Upper lobe of left lung (tissue), 6 donors: ENCODE results near the gene HSPA9. TPM values are rescaled to one million over a fixed set of nuclear protein-coding genes. Genes with fewer than 3 reads are reported as not detected.

ENCODE experiments used
- ATAC-seq, 2 donors: fragments of 200-7000 bp; cut with Tn5 transposase; one replicate each; pipeline ENCODE4 v1.9.1; 2022; ENCODE audit warnings: mild to moderate bottlenecking in 2 of 2, moderate library complexity in 2 of 2; ENCODE audit not compliant: low FRiP score in 2 of 2
- DNase-seq, 2 donors: peaks; one replicate each; pipeline ENCODE4 v3.0.0-alpha.2; 2019 to 2020
- H3K27ac ChIP-seq, 4 donors: fragments of 200-600 bp; sonication (generic); one replicate each; pipeline ENCODE4 v1.5.1; 2016 to 2019
- H3K27me3 ChIP-seq, 4 donors: fragments of 200-600 bp; sonication (generic); one replicate each; pipeline ENCODE4 v1.5.1; 2017 to 2019
- H3K36me3 ChIP-seq, 4 donors: fragments of 200-600 bp; sonication (generic); one replicate each; pipeline ENCODE4 v1.5.1; 2016 to 2019
- H3K4me1 ChIP-seq, 4 donors: fragments of 200-600 bp; sonication (generic); one replicate each; pipeline ENCODE4 v1.5.1; 2018 to 2019
- H3K4me3 ChIP-seq, 4 donors: fragments of 200-600 bp; sonication (generic); one replicate each; pipeline ENCODE4 v1.5.1; 2017 to 2019; ENCODE audit warnings: mild to moderate bottlenecking in 2 of 4, moderate library complexity in 1 of 4
- H3K9me3 ChIP-seq, 4 donors: fragments of 200-600 bp; sonication (generic); one replicate each; pipeline ENCODE4 v1.5.1; 2018 to 2019
- EP300 ChIP-seq, 4 donors: sonication (generic); formaldehyde crosslinking; IDR thresholded peaks; one replicate each; pipeline ENCODE4 v1.5.1; 2017; ENCODE audit warnings: antibody characterized with exemption in 4 of 4, control low read depth in 2 of 4
- POLR2A ChIP-seq, 4 donors: fragments of 450-650 bp; IDR thresholded peaks; one replicate each; pipeline ENCODE4 v1.5.1; 2016 to 2017; ENCODE audit warnings: antibody characterized with exemption in 4 of 4, mild to moderate bottlenecking in 2 of 4
- POLR2AphosphoS5 ChIP-seq, 2 donors: sonication (generic); formaldehyde crosslinking; IDR thresholded peaks; one replicate each; pipeline ENCODE4 v1.5.1; 2017; ENCODE audit warnings: antibody characterized with exemption in 2 of 2
- whole genome bisulfite sequencing, 2 donors: methylation state at CpG; one replicate each; pipeline ENCODE4 v1.1.5; 2017 to 2018; 5-methylcytosine and 5-hydroxymethylcytosine counted together
- total RNA-seq, 6 donors: library from RNA; depleted of rRNA in 4 of 6; stranded (reverse); fragments of >200 nt in 4 of 6; gene quantifications; one replicate each; pipeline versions ENCODE4 v1.1.0 to v1.2.1, GENCODE V29; 2016 to 2021
- TF ChIP-seq, protein P1 (sequence below), 6 experiments: fragments of 450-650 bp in 4 of 6; fragments of 200-600 bp in 2 of 6; sonication (generic) in 2 of 6; IDR thresholded peaks; one replicate each; pipeline ENCODE4 v1.5.1; 2016 to 2019; ENCODE audit warnings: antibody characterized with exemption in 6 of 6
- donor health status: DM: no; HTN: no; CAD: no; lungs with moderate emphysema.
- donor health status: DM: no; HTN: yes; CAD: no; lungs with severe emphysema.

HSPA9 gene
- total RNA-seq, 6 donors from 2014 or later, result 66.5 to 195 (median 139) TPM

DNA sequence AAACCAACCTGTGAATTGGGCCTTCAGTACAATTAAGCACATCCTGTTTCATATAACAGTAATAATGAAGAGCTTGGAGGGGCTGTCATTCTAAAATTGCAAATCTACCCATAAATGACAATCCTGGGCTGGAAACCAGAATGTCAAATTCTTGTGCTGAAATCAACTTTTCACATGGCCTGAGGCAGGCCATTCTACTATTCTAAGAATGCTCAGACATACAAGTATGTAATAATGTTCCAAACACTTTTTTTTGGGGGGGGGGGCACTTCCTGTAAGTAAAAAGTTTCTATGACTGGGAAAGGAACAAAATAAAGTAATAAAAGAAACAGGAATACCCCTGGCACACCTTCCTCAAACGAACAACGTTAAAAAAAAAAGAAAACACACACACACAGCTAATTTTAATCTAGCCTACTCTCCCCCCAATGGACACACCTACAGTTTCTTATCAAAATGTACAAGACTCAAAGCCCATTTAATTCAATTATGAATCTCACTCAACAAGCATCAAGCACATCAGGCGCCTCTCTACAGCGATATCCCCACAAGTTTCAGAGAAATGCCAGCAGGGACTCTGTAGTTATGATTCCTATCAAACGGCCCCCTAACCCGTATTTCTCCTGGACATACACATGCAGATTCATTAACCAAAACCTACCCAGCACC lies 33.6 kb downstream of the HSPA9 start:
- DNase-seq (no peak), ATAC-seq (no peak)
- WGBS, 2 donors, result 6 to 13% methylated on average over 6 of the region's 6 CpGs
- Histone ChIP-seq H3K36me3 (peaks cover 0 to 3% (median 0%) of the 10 kb centered on the region in 4 donors), H3K27ac (peak overlapping the region; percentile 95 to 100 (median 98)), H3K27me3 (no peaks in the 10 kb centered on the region), H3K4me3 (peak overlapping the region; percentile 78 to 91 (median 85)), H3K9me3 (no peaks in the 10 kb centered on the region), H3K4me1 (peaks cover 49 to 75% (median 57%) of the 10 kb centered on the region in 4 donors)
- no peak for TF ChIP-seq POLR2A (IDR thresholded peaks at IDR 0.05)
- TF ChIP-seq POLR2AphosphoS5 (IDR thresholded peaks at IDR 0.05), result no peak
- TF ChIP-seq, protein P1, sequence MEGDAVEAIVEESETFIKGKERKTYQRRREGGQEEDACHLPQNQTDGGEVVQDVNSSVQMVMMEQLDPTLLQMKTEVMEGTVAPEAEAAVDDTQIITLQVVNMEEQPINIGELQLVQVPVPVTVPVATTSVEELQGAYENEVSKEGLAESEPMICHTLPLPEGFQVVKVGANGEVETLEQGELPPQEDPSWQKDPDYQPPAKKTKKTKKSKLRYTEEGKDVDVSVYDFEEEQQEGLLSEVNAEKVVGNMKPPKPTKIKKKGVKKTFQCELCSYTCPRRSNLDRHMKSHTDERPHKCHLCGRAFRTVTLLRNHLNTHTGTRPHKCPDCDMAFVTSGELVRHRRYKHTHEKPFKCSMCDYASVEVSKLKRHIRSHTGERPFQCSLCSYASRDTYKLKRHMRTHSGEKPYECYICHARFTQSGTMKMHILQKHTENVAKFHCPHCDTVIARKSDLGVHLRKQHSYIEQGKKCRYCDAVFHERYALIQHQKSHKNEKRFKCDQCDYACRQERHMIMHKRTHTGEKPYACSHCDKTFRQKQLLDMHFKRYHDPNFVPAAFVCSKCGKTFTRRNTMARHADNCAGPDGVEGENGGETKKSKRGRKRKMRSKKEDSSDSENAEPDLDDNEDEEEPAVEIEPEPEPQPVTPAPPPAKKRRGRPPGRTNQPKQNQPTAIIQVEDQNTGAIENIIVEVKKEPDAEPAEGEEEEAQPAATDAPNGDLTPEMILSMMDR (IDR thresholded peaks at IDR 0.05), result no peak
- TF ChIP-seq EP300 (IDR thresholded peaks at IDR 0.05), result no peak

DNA sequence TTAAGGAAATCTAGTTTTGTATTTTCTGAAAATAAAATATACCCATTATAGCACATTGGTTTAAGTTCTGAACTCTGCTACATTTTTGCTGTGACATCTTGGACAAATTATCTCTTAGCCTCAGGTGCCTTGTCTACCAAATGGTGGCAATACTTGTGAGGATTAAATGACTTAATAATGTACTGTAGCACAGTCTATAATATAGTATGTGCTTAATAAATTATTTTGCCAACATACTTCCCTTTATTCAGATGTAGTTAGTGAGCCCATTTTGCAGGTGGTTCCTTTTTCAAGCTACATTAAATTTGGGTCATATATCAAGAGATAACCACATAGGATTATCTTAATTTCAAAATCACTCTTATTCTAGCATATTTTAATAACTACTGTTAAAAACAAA lies 35.4 kb downstream of the HSPA9 start:
- DNase-seq (no peak), ATAC-seq (no peak)
- peak overlapping the region in 1 of 4 donors; percentile 36 for H3K27ac ChIP-seq
- no peaks in the 10 kb centered on the region for H3K27me3 ChIP-seq
- peaks cover 0 to 8% (median 0%) of the 10 kb centered on the region in 4 donors for H3K36me3 ChIP-seq
- H3K4me1 ChIP-seq, result peaks cover 34 to 67% (median 44%) of the 10 kb centered on the region in 4 donors
- H3K4me3 ChIP-seq, result no peak overlapping the region
- TF ChIP-seq EP300 (IDR thresholded peaks at IDR 0.05) (no peak), POLR2A (IDR thresholded peaks at IDR 0.05) (no peak), POLR2AphosphoS5 (IDR thresholded peaks at IDR 0.05) (no peak)
- TF ChIP-seq, protein P1 (IDR thresholded peaks at IDR 0.05), result no peak
- H3K9me3 ChIP-seq, result no peaks in the 10 kb centered on the region

DNA sequence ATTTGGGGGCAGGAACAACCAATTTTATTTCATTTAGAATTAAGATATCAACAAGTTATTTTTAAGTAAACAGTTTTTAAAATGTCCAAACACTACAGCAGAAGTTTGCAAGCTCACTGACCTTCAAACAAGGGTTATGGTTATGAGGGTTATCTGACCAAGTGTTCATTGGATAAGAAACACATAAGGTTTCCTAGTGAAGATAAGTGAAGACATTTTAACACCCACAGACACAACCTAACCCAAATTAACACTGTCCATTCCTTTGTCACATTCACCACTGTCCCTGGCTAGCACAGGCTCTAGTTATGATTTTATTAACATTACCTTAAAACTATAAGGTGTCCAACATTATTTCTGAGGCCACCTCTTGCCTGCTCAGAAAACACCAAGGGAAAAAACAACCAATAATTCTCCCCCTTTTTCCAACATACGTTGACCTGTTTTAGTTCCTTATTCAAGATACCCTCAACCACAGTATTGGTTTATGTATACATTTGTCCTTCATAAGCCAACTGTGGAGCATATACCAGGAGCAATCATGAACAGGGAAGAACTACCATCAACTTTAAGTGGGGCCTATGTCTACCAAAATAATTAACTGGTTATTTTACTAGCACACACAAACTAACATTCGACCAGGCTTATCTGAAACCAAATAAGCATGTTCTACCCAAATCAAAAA lies 36.1 kb downstream of the HSPA9 start:
- ATAC-seq, result no peak
- H3K27ac ChIP-seq, result no peak overlapping the region

DNA sequence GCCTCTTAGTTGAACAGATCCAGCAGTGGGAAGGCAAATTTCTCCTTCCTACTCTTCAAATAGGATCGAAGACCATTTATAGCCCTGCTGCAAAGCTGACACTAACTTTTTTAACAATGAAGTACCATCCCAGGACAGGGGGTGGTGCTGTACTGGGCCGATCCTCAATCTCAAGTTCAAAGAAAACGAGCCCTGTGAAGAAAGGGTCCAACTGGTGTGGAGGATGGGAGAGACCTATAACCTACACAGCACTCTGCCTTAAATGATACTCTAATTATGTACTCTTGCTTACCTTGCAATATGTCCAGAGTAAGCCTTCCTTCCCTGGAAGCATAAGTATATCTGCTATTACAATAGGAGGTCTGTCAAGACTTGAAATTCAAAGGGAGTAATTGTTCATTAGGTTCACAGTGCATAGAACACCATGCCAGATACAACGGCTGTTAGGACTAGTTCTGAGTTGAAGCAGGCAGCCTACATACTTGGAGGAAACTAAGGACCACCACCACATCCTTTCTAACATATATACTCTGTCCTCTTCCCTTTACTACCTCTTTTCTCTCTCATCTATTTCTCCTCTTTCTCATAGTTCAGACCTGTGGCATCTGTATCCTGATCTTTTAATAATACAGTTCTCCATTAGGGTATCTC lies 38.4 kb downstream of the HSPA9 start:
- H3K27ac ChIP-seq, result no peak overlapping the region
- 61 to 74% methylated on average over 4 of the region's 4 CpGs for WGBS, 2 donors
- no peaks in the 10 kb centered on the region for H3K9me3 ChIP-seq
- peaks cover 0 to 18% (median 0%) of the 10 kb centered on the region in 4 donors for H3K36me3 ChIP-seq
- H3K4me1 ChIP-seq, result peaks cover 36 to 73% (median 41%) of the 10 kb centered on the region in 4 donors
- TF ChIP-seq, protein P1 (IDR thresholded peaks at IDR 0.05), result peak in 1 of 6 experiments; percentile 16
- TF ChIP-seq POLR2A (IDR thresholded peaks at IDR 0.05), result no peak
- DNase-seq (no peak), ATAC-seq (peak in 1 of 2 donors; percentile 30)
- no peak overlapping the region for H3K4me3 ChIP-seq
- no peaks in the 10 kb centered on the region for H3K27me3 ChIP-seq

More for the DNA sequence above, 36.1 kb downstream of the HSPA9 start:
- WGBS, 2 donors, result 60 to 66% methylated on average over 2 of the region's 2 CpGs
- DNase-seq, result no peak
- no peak for TF ChIP-seq EP300 (IDR thresholded peaks at IDR 0.05)
- TF ChIP-seq POLR2A (IDR thresholded peaks at IDR 0.05), result no peak
- TF ChIP-seq, protein P1 (IDR thresholded peaks at IDR 0.05), result no peak
- TF ChIP-seq POLR2AphosphoS5 (IDR thresholded peaks at IDR 0.05), result no peak
- Histone ChIP-seq H3K27me3 (no peaks in the 10 kb centered on the region), H3K4me1 (peaks cover 27 to 61% (median 40%) of the 10 kb centered on the region in 4 donors), H3K9me3 (no peaks in the 10 kb centered on the region), H3K4me3 (no peak overlapping the region), H3K36me3 (peaks cover 0 to 8% (median 0%) of the 10 kb centered on the region in 4 donors)
